ENCODE results near the gene PDGFC. TPM values are rescaled to one million over a fixed set of nuclear protein-coding genes. Genes with fewer than 3 reads are reported as not detected.

Gene PDGFC
- total and polyA plus RNA-seq, 2 donors (not counting 3 experiments of a cell fraction or from before 2014, with no cell fraction given): 2.7 to 5.3 TPM

GRCh38 chr4:156961196-156962057, 10.2 kb downstream of the PDGFC start:
- POLR2A ChIA-PET: no interaction called here
- Histone ChIP-seq H4K20me1 (replicated peaks; ENCODE audit: control insufficient read depth, extremely low read depth, insufficient read depth, low read length) (no peaks in the 10 kb centered on the region), H3K79me2 (ENCODE audit: control insufficient read depth, insufficient read depth, low read length) (peaks cover 2% of the 10 kb centered on the region), H3K4me2 (ENCODE audit: insufficient read depth, low read length) (no peak overlapping the region), H3K9me1 (replicated peaks; ENCODE audit: control insufficient read depth, extremely low read depth, insufficient read depth, low read length) (no peaks in the 10 kb centered on the region), H3K9ac (replicated peaks; ENCODE audit: extremely low read depth, insufficient read depth, low read length) (no peak overlapping the region), H3K36me3 (ENCODE audit: control insufficient read depth in 2 of 2, extremely low read depth in 1 of 2, insufficient read depth in 2 of 2, low read length in 2 of 2) (no peaks in the 10 kb centered on the region), H2AFZ (ENCODE audit: low read depth, low read length) (no peak overlapping the region), H3K4me3 (replicated peaks in 1 of 3; ENCODE audit: insufficient read depth in 1 of 3, low read depth in 1 of 3, low read length in 3 of 3) (no peak overlapping the region), H3K27me3 (ENCODE audit: control insufficient read depth in 2 of 2, insufficient read depth in 2 of 2, low read length in 2 of 2) (no peaks in the 10 kb centered on the region), H3K9me3 (replicated peaks; ENCODE audit: control insufficient read depth, insufficient read depth, low read length) (no peaks in the 10 kb centered on the region), H3K4me1 (ENCODE audit: control insufficient read depth, extremely low read depth, insufficient read depth, low read length) (no peaks in the 10 kb centered on the region), H3K27ac (ENCODE audit: insufficient read depth, low read depth, low read length) (no peak overlapping the region)
- TF ChIP-seq FOS (IDR thresholded peaks at IDR 0.05; ENCODE audit: borderline replicate concordance, insufficient read depth, low read length) (no peak), POLR2AphosphoS5 (IDR thresholded peaks at IDR 0.05; ENCODE audit: insufficient read depth, low read depth, low read length) (no peak), MYC (IDR thresholded peaks at IDR 0.05; ENCODE audit: low read depth, low read length) (no peak), POLR2A (IDR thresholded peaks at IDR 0.05; ENCODE audit: low read depth, low read length) (no peak), JUN (IDR thresholded peaks at IDR 0.05; ENCODE audit: borderline replicate concordance, insufficient read depth, insufficient read length, low read depth) (no peak), GATA2 (IDR thresholded peaks at IDR 0.05; ENCODE audit: insufficient read depth, insufficient read length, low read depth, low read length) (no peak), MAX (IDR thresholded peaks at IDR 0.05; ENCODE audit: insufficient read depth, insufficient read length) (no peak), EZH2 (IDR thresholded peaks at IDR 0.05; ENCODE audit: borderline replicate concordance, low read depth, low read length, severe bottlenecking) (no peak), CTCF (IDR thresholded peaks at IDR 0.05; ENCODE audit: extremely low read depth in 1 of 2, insufficient read depth in 1 of 2, low read depth in 1 of 2, low read length in 2 of 2) (no peak)
- DNase-seq (ENCODE audit: low read depth, low spot score) (no peak), FAIRE-seq (no peak)
- dilution Hi-C loops (cut with MboI; ENCODE audit: extremely low pct_ligation_motif_present, low sequenced_read_pairs): no loop called here
- CTCF ChIA-PET: no interaction called here
- no TSS peak for BruUV-seq (replicated peaks)
- intact Hi-C loops (cut with micrococcal nuclease): no loop called here

Data from endothelial cell of umbilical vein (primary cell).